ENCODE measurements around the gene USB1.

DNA sequence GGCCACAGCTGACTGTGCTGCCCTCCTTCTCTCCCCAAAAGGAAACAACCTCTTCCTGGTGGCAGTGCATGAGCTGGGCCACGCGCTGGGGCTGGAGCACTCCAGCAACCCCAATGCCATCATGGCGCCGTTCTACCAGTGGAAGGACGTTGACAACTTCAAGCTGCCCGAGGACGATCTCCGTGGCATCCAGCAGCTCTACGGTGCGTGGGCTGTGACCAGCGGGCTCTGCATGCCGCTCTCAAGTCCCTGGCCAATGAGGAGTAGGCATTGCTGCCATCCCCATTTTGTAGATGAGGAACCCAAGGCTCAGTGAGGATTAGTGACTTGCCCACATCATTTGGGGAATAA lies 39.3 kb downstream of the USB1 start:
- TF ChIP-seq CTCF (IDR thresholded peaks at IDR 0.05) (no peak), POLR2A (IDR thresholded peaks at IDR 0.05) (no peak), EP300 (IDR thresholded peaks at IDR 0.05) (no peak)
